HUES6 (cell line): Measurements from ENCODE around the gene TUBA4B.

ENCODE experiments used
- H3K27ac ChIP-seq: 2 replicates; pipeline ENCODE4 v1.7.0; 2013; ENCODE audit warnings: low read depth, mild to moderate bottlenecking, low read length, inconsistent platforms
- H3K27me3 ChIP-seq: 2 replicates; pipeline ENCODE4 v1.6.1; 2013; ENCODE audit warnings: low read length; ENCODE audit not compliant: control insufficient read depth, insufficient read depth
- H3K36me3 ChIP-seq: 2 replicates; pipeline ENCODE4 v1.6.1; 2013; ENCODE audit warnings: low read length; ENCODE audit not compliant: control insufficient read depth, insufficient read depth
- H3K4me1 ChIP-seq: 2 replicates; pipeline ENCODE4 v1.6.1; 2013; ENCODE audit warnings: low read length; ENCODE audit not compliant: control insufficient read depth, insufficient read depth
- H3K4me3 ChIP-seq: 2 replicates; pipeline ENCODE4 v1.5.1; 2013; ENCODE audit warnings: low read depth, low read length
- H3K9ac ChIP-seq: one replicate; pipeline ENCODE4 v1.6.1; 2013; ENCODE audit warnings: mild to moderate bottlenecking, low read length
- H3K9me3 ChIP-seq: 2 replicates; pipeline ENCODE4 v1.6.1; 2013; ENCODE audit warnings: low read depth, low read length; ENCODE audit not compliant: control insufficient read depth, insufficient read depth

The TUBA4B gene

DNA sequence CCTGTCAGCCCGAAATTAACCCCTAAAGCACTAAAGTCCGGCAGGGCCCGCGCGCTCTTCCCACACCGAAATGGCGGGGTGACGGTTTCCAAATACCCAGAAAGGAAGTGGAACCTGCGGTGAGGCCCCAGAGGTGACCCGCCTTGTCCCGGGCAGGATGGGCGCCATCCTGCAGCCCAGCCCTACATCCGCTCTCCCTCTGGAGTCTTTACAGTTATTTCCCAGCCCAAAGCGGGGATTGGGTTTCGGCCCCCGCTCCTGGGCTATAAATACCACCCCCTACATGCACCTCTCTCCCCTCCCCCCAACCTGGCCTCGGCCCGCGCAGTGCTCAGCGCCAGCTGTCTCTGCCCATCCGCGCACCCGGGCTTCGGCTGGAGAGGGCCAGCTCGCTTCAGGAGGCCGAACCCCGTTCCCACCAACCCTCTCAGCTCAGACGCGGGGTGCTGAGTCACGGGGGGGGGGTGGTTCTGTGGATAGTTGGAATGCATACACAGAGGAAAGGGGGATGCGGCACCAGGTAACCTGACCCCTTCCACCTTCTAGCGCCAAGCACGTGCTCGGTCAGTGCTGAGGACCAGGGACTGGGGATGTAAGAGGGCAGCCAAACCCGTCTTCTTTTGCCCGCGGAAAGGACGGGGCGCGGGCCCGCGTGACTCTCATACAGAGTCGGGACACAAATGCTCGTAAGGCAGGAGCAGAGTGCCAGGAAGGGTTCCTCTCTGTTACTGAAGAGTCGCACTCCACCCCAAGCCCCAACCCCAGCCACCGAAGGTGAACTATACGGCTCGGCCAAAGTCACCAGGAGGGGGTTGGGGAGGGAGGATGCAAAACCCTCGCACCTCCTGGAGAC lies at the start of gene TUBA4B:
Gene TUBA4B, plus strand, starts transcription at position 344 of the 853 bp plus-strand sequence. Its CDS starts 165 bp downstream, at position 509.
- Histone ChIP-seq H3K4me1 (peaks cover 21% of the 10 kb centered on the region), H3K9me3 (no peaks in the 10 kb centered on the region), H3K4me3 (peak within 1 kb of the TSS; percentile 73), H3K27ac (no peak within 1 kb of the TSS), H3K36me3 (peaks cover 11% of the 10 kb centered on the region), H3K27me3 (peaks cover 65% of the 10 kb centered on the region), H3K9ac (peak within 1 kb of the TSS; percentile 1)

DNA sequence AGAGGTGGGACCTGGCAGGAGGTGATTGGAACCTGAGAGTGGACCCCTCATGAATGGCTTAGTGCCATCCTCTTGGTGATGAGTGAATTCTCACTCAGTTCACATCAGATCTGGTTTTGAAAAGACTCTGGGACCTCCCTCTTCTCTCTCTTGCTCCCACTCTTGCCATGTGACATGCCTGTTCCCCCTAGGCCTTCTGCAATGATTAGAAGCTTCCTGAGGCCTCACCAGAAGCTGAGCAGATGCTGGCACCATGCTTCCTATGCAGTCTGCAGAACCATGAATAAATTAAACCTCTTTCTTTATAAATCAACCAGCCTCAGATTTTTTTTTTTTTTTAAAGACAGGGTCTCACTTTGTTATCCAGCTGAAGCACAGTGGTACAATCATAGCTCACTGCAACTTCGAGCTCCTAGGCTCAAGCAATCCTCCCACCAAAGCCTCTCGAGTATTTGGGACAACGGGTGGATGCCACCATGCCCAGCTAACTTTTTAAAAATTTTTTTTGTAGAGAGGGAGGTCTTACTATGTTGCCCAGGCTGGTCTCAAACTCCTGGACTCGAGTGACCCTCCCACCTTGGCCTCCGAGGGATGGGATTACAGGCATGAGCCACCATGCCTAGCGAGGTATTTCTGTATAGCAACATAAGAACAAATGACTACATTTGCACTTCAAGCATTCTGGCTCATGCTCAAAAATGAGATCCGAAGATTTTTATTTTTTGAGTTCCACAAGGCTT lies 48.4 kb upstream of the TUBA4B start:
- Histone ChIP-seq H3K9me3 (0 out of 2 replicates have a peak, but pooled peaks cover 2% of the 10 kb centered on the region), H3K4me1 (peaks cover 8% of the 10 kb centered on the region), H3K4me3 (no peak overlapping the region), H3K36me3 (peaks cover 21% of the 10 kb centered on the region), H3K27ac (no peak overlapping the region), H3K9ac (no peak overlapping the region), H3K27me3 (no peaks in the 10 kb centered on the region)

DNA sequence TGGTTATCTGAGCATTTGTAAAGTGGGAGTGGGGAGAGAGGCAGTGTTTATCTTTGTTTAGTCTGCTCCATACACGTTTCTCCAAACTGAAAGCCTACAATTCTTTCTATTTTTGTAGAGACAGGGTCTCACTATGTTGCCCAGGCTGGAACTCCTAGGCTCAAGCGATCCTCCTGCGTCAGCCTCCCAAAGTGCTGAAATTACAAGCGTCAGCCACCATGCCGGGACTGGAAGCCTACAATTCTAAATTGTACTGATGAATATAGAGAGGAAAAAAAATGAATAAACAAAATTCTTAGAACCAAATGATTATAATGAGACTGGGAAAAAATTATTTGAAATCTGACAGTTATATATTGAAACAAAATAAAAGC lies 47.9 kb upstream of the TUBA4B start:
- no peak overlapping the region for H3K27ac ChIP-seq
- H3K27me3 ChIP-seq = no peaks in the 10 kb centered on the region
- H3K4me3 ChIP-seq = no peak overlapping the region
- 0 out of 2 replicates have a peak, but pooled peaks cover 2% of the 10 kb centered on the region for H3K9me3 ChIP-seq
- H3K9ac ChIP-seq = no peak overlapping the region
- H3K36me3 ChIP-seq = peaks cover 27% of the 10 kb centered on the region
- peaks cover 8% of the 10 kb centered on the region for H3K4me1 ChIP-seq

DNA sequence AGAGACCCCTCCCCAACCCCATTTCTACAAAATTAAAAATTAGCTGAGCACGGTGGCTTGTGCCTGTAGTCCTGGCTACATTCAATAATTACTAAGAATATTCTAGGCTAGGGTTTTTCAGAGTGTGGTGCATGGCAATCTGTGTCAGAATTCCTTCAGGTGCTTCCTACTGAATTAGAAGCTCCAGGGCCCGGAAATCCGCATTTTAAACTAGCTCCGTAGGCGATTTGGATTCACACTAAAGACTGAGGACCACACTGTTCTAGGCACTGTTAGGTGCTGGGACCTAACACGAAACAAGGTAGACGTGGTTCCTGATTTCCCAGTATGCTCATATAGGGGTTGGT lies 47.1 kb upstream of the TUBA4B start:
- peak overlapping the region; percentile 78 for H3K4me3 ChIP-seq
- no peaks in the 10 kb centered on the region for H3K27me3 ChIP-seq
- 0 out of 2 replicates have a peak, but pooled peaks cover 2% of the 10 kb centered on the region for H3K9me3 ChIP-seq
- peak overlapping the region; percentile 55 for H3K9ac ChIP-seq
- H3K4me1 ChIP-seq = peaks cover 8% of the 10 kb centered on the region
- H3K27ac ChIP-seq = no peak overlapping the region
- H3K36me3 ChIP-seq = peaks cover 35% of the 10 kb centered on the region

DNA sequence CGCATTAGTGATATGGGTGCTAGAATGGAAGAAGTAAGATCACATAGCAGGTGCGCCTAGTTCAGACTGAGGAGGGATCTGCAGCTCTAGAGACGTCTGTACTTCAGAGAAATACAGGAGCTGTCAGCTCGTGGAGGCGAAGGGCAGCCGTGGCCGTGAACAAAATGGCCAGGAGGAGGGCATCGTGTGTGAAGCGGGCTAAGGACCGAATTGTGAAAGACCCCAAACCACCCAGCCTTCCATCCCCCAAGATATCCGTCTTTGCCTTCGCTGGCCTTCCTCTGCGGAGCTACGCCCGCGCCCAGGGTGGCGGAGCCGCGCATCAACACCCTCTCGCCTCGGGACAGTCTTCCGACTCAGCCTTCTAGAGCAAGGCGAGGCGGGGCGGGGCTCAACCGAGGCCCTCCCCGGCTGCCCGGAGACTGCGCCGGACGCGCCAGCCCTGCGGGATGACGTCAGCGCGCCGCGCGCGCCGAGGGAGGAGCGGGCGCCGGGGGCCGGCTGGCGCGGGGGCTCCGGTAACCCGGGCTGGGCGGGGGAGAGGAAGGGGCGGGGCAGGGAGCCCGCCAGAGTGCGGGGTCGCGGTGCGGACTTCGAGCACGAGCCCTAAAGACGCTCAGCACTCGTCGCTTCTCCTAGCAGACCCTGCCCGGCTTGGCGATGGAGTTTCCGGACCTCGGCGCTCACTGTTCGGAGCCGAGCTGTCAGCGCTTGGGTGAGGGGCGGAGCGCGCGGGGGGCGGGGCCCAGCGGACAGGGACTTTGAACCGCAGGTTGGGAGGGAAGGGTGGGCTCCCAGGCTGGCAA lies 46.5 kb upstream of the TUBA4B start, which contains the start of gene ZFAND2B:
Gene ZFAND2B, plus strand, starts transcription at position 455 of the 806 bp plus-strand sequence. Its CDS starts 206 bp downstream, at position 661.
- H3K36me3 ChIP-seq = peaks cover 38% of the 10 kb centered on the region
- no peaks in the 10 kb centered on the region for H3K27me3 ChIP-seq
- peak within 1 kb of the TSS; percentile 78 for H3K4me3 ChIP-seq
- peaks cover 8% of the 10 kb centered on the region for H3K4me1 ChIP-seq
- 0 out of 2 replicates have a peak, but pooled peaks cover 2% of the 10 kb centered on the region for H3K9me3 ChIP-seq
- peak within 1 kb of the TSS; percentile 55 for H3K9ac ChIP-seq
- H3K27ac ChIP-seq = no peak within 1 kb of the TSS

DNA sequence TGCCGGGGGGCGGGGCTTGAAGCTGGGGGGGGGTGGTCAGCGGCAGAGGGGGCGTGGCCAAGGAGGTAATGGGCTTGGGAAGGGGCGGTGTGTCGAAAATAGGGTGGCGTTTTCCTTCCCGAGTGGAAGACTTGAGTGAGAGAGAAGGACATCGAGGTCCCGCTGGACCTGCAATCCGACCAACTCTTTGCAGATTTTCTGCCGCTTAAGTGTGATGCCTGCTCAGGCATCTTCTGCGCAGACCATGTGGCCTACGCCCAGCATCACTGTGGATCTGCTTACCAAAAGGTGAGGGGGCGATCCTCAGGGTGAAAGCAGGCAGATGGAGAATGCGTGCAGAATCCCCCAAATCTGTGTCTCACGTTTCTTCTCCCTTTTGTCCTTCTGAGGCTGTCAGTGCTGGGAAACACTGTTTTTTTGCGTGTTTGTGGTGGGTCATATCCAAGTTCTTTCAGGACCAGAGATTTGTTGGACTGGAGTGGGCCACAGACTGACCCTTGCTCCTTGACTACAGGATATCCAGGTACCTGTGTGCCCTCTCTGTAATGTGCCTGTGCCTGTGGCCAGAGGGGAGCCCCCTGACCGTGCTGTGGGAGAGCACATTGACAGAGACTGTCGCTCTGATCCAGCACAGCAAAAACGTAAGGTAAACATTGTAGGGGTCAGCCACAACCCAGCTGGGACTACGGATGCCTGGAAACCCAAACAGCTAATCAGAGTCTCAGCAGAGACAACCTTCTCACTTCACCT lies 45.7 kb upstream of the TUBA4B start:
- Histone ChIP-seq H3K9me3 (0 out of 2 replicates have a peak, but pooled peaks cover 2% of the 10 kb centered on the region), H3K9ac (peak overlapping the region; percentile 28), H3K4me3 (peak overlapping the region; percentile 78), H3K27ac (no peak overlapping the region), H3K36me3 (peaks cover 41% of the 10 kb centered on the region), H3K27me3 (no peaks in the 10 kb centered on the region), H3K4me1 (peaks cover 8% of the 10 kb centered on the region)

DNA sequence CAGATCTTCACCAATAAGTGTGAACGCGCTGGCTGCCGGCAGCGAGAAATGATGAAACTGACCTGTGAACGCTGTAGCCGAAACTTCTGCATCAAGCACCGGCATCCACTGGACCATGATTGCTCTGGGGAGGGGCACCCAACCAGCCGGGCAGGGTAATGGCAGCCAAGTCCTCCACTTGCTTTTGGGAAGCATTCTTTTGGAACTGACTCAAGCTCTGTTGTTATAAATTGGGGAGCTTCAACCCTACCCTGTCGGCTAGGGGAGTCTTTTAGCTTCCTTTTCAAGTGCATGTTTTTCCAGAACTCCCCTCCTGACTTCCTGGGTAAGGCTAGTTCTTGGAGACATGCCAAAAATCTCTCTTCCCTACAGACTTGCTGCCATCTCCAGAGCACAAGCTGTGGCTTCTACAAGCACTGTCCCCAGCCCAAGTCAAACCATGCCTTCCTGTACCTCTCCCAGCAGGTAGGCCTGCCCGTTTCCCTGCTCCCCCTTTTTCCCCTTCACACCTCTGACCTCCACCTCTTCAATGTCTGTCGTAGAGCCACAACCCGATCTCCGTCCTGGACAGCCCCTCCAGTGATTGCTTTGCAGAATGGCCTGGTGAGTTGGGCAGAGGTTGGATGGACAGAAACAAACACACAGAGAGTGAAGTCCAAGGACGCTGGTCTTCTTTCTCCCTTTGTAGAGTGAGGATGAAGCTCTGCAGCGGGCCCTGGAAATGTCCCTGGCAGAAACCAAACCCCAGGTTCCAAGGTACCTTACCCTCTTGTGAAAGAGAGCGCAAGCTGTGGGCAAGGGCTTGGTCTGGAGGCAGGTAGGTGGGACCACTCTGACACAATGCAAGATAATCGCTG lies 44.9 kb upstream of the TUBA4B start:
- Histone ChIP-seq H3K4me3 (no peak overlapping the region), H3K36me3 (peaks cover 49% of the 10 kb centered on the region), H3K4me1 (peaks cover 8% of the 10 kb centered on the region), H3K27ac (no peak overlapping the region), H3K27me3 (no peaks in the 10 kb centered on the region), H3K9me3 (0 out of 2 replicates have a peak, but pooled peaks cover 2% of the 10 kb centered on the region), H3K9ac (peak overlapping the region; percentile 1)

DNA sequence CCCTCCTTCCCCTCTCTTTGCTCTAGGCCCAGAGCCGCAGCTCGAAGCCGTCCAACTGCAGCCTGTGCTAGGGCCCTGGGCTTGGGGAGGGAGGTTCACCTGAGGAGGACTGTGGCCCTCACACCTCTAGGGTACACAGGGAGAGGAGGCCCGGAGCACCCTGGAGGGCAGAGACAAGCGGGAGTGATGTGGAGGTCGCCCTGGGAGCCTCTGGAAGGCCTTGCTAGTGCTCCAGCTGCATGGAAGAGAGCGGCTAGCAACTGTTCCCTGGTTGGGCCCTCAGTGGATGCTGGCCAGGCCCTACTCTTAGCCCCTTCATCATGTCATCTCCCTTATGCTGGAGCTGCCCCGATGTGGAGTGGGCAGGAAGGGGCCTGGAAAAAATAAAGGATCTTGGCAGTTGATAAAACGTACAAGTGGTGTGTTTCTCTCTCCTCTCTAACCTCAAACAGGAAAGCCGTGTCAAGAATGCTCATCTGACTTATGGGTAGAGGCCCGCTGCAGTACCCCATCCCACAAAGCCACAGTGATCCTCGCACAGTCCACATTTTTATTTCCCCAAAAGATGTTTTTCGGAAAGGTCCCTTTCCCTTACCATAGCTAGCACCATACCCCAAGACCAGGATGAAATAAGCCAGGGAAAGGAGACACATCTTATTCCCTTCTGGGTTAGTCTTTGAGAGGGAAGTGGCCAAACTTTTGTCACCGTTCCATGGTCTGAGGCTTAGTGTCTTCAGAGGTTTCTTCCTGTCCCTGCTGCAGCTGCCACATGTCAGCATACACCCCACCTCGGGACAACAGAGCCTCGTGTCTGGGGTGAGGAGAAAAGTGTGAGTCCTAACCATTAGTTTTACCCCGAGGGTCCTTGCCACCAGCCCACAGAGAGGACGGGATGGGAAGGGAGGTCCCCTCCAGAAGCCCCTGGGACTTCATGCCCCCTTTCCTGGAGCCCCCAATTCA lies 43.5 kb upstream of the TUBA4B start:
- H3K4me1 ChIP-seq = peaks cover 8% of the 10 kb centered on the region
- peaks cover 63% of the 10 kb centered on the region for H3K36me3 ChIP-seq
- H3K9ac ChIP-seq = no peak overlapping the region
- no peak overlapping the region for H3K27ac ChIP-seq
- no peaks in the 10 kb centered on the region for H3K27me3 ChIP-seq
- 0 out of 2 replicates have a peak, but pooled peaks cover under 1% of the 10 kb centered on the region for H3K9me3 ChIP-seq
- no peak overlapping the region for H3K4me3 ChIP-seq
